Lung microvascular endothelial cell (primary cell): Measurements from ENCODE around the gene PHF1. TPM values are rescaled to one million over a fixed set of nuclear protein-coding genes. Genes with fewer than 3 reads are reported as not detected.

ENCODE experiments used
- DNase-seq, 2 donors: peaks; one replicate each; pipeline versions ENCODE4 v3.0.0 to v3.0.0-alpha.2; 2010; ENCODE audit warnings: low read depth in 2 of 2
- total RNA-seq: library from RNA; depleted of rRNA; stranded (reverse); fragments of >200 nt; gene quantifications from 2 replicates; pipeline ENCODE4 v1.2.1, GENCODE V29; 2014

The PHF1 gene
- total RNA-seq, 1 donor from 2014 or later, result 9.7 TPM

DNA sequence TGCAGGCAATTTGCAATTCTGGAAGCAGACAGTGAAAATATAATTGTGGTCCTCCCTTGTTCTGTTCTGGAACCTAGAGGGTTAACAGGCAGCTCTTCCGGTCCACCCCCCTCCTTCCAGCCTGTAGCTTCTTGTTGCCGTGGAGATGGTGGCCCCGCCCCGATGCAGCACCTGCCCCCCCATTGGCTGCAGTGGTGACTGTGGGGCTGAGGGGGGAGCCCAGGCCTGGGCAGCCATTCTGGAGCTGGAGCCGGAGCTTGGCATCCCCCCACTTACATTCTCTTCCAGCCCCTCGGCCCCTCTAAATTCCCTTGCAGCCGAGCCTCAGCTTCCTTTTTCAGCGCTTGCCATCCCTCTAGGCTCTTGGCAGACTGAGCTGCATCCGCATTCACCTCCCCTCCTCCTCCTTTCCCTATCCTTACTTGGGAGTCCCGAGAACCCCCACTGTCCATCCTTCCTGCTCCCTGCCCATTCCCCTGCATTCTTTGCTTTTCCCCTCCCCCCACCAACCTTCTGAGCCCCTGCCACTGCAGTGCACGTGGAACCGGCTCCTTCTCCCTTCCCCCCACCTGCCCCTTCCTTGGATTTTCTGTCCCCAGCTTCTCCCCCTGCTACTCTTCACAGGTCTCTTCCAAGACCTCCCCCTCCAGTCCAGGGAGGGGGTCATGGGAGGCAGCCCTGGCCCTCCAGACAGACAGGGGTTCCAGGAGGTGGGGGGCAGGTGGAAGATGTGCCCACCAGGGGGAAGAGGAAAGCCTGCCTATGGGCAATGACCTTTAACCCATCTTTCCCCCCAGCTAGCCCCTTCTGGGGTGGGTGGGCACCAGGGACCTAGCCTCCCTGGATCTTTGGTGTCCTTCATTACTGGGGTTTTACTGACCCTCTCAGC, 20.4 kb downstream of the PHF1 start:
- peak; percentile 72 to 74 for DNase-seq

DNA sequence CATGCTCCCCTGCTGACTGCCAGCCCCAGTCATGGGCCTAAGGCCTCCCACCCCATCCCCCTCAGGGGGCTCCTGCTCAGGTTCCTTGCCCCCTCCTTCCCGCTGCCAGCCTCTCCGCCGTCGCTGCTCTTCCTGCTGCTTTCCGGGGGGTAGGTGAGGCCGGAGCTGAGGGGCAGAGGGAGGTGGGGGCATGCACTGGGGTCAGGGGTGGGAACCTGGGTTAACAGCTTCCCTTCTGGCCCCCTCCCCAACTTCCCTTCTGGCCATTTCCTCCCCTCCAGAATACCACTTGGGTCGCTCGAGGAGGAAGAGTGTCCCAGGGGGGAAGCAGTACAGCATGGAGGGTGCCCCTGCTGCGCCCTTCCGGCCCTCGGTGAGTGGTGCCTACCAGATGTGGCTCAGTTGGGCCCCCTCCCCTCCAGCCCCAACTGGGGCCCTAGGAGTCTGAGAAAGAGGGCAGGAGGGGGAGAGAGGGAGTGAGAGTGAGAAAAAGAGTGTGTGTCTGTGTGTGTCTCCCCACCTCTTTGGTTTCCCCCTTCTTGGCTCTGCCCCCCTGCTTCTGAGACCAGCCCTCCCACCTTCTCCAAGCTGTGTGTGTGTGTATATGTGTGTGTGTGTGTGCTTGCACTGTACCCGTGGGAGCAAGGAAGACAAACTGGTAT, 21.2 kb downstream of the PHF1 start:
- DNase-seq, result no peak

DNA sequence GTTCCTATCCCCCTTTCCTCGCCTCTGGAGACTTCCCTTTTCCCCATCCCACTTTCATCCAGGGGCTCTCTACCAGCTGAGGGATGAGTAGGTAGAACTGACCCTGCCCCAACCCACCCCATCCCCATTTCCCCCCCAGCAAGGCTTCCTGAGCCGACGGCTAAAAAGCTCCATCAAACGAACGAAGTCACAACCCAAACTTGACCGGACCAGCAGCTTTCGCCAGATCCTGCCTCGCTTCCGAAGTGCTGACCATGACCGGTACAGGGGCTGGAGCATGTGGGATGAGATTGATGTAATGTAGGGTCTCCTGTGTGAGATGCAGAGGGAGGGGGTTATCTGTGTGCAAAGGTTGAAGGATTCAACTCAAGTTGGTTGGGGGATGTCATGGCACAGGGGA, 21.7 kb downstream of the PHF1 start:
- no peak for DNase-seq

DNA sequence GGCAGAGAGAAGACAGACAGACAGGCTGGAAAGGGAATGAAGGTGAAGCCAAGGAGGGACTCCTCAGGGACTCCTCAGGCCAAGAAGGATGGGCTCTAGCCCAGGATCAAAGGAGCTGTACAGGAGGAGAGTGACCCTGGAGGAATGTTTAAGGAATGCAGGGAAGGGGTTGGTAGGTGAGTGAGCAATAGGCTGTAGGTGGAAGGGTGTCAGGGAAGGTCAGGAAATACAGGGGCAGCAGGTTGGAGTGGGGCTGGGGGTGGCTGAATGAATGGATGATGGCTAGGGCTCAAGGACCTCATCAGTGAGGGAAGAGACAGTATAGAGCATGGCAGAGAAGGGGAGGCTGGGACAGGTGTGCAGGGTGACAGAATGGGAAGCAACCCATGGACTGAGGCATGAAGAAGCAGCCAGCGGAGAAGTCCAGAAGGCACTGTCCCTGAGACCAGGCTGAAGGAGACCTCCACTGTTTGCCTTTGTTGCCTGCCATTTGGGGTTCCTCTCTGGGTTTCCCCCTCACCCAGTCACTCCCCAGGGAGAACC, 22.3 kb downstream of the PHF1 start:
- DNase-seq, result no peak

DNA sequence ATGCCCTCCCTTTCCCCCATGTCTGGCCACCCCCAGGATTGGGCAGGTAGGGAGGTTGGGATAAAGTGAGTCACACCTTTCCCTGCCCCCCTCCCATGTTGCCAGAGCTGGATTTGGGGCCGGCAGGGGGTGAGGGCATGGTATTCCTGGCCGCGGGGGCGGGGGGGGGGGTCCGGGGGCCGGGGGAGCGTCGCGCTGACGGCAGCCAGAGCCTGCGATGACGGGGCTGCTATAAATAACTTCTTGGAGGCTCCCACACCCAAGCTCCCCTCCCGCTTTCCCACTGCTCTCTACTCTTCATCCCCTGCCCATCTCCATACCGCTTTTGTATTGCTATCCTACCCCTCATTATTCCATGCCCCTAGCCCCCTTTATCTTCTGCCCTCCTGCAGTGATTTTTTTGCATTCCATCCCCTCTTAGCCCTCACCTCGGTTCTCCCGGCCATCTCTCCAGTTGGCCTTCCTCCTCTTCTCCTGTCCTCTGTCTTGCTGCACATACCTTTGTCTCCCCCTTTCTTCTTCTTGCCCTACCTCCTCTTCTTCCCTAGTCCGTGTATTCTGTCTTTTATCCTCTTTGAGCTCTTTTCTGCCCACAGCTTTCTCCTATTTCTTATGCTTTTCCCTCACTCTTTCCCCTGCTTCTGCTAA, 22.9 kb downstream of the PHF1 start:
- no peak for DNase-seq

DNA sequence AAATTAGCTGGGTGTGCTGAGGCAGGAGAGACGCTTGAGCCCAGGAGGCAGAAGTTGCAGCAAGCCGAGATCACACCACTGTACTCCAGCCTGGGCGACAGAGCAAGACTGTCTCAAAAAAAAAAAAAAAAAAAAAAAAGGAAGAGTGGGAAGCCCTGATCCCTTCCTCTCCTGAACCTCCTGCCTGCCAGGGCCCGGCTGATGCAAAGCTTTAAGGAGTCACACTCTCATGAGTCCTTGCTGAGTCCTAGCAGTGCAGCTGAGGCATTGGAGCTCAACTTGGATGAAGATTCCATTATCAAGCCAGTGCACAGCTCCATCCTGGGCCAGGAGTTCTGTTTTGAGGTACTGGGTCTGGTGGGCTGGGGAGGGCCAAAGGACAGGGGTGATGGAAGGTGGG, 24.1 kb downstream of the PHF1 start:
- no peak for DNase-seq

DNA sequence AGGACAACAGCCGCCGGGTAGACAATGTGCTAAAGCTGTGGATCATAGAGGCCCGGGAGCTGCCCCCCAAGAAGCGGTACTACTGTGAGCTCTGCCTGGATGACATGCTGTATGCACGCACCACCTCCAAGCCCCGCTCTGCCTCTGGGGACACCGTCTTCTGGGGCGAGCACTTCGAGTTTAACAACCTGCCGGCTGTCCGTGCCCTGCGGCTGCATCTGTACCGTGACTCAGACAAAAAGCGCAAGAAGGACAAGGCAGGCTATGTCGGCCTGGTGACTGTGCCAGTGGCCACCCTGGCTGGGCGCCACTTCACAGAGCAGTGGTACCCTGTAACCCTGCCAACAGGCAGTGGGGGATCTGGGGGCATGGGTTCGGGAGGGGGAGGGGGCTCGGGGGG, 26.9 kb downstream of the PHF1 start:
- no peak for DNase-seq

DNA sequence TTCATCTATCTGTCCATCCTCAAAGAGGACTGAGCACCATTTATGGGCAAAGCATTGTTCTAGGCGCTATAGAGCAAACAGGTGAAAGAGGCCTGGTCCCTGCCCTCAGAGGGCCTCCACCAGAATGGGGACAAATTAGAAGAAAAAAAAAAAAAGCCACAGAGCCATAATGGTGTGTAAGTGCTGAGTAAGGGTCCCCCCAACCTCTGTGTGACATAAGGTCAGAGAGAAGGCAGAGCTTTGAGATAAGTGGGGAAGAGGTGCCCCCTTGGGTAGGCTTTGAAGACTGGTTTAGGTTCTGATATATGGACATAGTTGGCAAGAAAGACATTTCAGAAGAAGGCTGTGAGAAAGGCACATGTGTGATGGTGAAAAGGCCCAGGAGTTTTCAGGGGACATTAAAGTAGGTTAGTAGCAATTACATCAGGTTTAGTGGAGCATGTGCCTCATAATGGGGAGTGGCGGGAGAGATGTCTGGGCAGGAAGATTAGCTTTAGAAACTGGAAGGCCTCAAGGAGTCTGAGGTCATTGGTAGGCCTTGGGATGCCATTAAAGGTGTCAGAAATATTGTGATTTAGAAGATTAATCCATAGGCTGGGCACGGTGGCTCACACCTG, 28.3 kb downstream of the PHF1 start:
- no peak for DNase-seq

DNA sequence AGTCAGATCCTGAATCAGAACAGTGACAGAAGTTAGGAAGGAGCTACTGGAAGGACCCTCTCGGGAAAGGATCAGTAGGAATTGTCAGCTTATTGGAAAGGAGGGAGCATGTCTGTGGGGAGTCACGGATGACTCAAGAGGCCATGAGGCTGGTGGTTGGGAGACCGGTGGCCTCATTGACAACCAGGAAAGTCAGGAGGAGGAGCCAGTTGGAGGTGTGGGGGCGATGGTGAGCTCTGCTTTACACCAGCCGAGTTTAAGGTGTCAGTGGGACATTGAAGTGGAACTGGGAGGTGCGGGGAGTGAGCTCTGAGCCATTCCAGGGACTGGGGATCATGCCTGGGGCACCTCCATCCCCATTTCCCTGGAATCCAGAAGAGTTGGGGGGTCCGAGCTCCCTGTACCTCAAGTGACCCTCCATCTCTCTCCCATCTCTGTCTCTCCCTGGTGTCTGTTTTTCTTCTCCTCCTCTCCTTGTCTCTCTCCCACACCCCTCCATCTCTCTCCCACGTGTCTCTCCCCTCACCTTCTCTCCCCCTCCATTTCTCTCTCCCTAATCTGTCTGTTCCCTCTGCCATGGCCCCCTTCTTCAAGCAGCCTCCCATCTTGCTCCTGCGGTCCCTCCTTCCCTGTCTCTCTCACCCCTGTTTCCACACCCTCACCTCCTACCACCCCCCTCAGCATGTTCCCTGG, 29.3 kb downstream of the PHF1 start:
- DNase-seq, result no peak

DNA sequence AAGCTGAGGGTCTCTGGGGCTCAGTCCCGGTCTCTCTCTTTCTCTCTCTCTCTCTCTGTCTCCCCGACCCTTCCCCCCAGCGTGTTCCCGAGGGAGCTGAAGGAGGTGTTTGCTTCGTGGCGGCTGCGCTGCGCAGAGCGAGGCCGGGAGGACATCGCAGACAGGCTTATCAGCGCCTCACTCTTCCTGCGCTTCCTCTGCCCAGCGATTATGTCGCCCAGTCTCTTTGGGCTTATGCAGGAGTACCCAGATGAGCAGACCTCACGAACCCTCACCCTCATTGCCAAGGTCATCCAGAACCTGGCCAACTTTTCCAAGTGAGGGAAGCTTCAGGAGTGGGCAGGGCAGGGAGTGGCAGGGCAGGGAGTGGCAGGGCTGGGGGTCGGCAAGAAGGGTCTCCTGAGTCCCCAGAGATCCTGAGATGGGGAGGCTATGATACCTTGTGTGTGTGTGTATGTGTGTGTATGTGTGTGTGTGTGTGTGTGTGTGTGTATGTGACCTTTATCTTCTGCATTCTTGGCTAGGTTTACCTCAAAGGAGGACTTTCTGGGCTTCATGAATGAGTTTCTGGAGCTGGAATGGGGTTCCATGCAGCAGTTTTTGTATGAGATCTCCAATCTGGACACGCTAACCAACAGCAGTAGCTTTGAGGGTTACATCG, 30.0 kb downstream of the PHF1 start:
- no peak for DNase-seq

DNA sequence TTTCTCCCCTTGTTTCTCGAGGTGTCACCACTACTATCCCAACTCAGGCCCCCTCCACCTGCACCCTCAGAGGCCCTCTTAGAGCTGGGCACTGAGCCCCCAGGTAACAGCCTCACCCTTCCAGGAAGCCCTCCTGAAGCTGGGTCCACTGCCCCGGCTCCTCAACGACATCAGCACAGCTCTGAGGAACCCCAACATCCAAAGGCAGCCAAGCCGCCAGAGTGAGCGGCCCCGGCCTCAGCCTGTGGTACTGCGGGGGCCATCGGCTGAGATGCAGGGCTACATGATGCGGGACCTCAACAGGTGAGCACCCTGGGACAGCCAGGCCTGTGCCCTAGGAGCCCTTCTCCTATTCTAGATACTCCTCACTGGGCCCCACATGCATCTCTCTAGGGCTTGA, 30.6 kb downstream of the PHF1 start:
- DNase-seq, result no peak

DNA sequence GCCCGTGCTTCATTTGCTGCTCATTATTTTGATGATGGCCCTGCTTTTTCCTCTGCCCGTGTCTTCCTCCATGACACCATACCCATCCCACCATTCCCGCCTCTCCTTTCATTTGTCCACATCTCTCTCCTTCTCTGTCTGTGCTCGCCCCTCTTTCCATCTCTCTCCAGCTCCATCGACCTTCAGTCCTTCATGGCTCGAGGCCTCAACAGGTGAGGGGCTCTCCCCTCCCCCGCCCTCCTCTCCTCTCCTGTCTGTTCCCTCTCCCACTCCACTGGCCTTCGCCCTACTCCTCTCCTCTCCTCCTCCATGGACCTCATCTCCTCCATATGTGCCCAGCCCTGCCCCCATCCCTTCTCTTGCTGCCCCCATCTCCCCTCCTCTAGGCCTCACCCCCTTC, 31.5 kb downstream of the PHF1 start:
- DNase-seq, result no peak

DNA sequence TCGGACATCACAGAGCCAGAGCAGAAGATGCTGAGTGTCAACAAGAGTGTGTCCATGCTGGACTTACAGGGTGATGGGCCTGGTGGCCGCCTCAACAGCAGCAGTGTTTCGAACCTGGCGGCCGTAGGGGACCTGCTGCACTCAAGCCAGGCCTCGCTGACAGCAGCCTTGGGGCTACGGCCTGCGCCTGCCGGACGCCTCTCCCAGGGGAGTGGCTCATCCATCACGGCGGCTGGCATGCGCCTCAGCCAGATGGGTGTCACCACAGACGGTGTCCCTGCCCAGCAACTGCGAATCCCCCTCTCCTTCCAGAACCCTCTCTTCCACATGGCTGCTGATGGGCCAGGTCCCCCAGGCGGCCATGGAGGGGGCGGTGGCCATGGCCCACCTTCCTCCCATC, 32.2 kb downstream of the PHF1 start:
- DNase-seq, result no peak

DNA sequence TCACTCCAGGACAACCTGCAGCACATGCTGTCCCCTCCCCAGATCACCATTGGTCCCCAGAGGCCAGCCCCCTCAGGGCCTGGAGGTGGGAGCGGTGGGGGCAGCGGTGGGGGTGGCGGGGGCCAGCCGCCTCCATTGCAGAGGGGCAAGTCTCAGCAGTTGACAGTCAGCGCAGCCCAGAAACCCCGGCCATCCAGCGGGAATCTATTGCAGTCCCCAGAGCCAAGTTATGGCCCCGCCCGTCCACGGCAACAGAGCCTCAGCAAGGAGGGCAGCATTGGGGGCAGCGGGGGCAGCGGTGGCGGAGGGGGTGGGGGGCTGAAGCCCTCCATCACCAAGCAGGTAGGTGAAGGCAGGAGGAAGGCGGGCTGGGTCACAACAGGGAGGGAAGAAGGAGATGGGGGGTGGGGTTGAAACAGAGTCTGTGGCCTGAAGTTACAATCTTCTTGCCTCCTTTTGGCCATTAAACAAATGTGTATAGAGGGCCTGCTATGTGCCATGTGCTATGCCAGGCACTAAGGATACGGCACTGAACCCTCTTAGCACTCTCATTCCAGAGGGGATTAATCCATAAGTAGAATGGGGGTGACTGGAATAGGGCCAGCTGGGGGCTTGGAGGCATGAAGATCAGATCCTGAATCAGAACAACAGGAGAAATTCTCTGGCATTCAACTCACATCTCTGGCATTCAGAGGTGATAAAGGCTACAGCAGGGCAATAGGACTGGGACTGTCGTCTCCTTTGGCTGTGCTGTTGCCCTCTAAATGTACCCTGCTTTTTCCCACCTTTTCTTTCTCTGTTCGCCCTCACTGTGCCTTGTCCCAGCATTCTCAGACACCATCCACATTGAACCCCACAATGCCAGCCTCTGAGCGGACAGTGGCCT, 33.0 kb downstream of the PHF1 start:
- no peak for DNase-seq

DNA sequence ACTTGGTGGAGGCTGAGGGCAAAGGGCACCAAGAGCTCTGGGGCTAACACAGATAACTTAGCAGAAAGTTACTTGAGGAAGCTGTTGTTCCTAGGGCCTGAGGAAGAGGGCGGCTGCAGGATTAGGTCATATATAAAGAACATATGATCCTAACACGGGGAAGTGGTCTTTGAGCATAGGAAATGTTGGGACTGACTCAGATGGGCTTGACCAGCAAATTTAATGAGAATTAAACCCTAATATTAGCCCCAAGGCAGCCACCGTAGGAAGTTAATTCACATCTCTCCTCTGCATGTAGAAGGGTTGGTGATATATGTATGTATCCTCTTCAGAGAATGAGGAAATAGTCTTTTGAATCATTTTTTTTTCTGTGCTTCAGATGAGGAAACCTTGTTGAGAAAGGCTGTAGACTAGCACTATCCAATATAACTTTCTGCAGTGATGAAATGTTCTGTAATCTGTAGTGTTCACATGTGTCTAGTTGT, 34.3 kb downstream of the PHF1 start:
- DNase-seq, result no peak

DNA sequence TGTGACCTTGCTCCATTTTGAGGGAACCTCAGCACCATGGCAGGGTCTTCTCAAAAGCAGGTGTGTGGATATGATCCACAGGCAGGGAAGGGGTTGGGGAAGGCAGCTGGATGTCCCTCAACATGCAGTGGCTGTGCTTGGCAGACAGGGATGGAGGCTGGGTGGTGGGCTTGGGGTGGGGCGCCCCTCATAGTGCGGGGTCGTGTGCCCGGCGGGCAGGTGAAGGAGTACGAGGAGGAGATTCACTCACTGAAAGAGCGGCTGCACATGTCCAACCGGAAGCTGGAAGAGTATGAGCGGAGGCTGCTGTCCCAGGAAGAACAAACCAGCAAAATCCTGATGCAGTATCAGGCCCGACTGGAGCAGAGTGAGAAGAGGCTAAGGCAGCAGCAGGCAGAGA, 35.5 kb downstream of the PHF1 start:
- no peak for DNase-seq

DNA sequence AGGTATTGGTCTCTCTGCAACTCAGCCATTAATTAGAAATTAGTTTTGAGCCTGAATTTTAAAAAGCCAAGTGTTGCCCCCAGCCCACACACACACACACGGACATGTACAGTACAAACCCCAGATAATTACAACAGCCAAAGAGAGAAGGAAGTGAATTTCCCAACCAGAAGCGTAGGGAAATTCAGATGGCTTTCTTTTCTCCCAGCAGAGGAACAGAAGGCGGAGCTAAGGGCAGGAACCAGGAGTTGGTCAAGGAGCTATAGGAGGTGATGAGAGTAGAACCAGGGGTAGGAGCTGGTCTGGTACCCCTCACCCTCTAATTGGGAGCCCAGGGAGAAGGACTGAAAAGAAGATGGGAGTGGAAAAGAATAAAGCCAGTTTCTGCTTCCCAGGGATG, 39.6 kb downstream of the PHF1 start:
- no peak for DNase-seq

DNA sequence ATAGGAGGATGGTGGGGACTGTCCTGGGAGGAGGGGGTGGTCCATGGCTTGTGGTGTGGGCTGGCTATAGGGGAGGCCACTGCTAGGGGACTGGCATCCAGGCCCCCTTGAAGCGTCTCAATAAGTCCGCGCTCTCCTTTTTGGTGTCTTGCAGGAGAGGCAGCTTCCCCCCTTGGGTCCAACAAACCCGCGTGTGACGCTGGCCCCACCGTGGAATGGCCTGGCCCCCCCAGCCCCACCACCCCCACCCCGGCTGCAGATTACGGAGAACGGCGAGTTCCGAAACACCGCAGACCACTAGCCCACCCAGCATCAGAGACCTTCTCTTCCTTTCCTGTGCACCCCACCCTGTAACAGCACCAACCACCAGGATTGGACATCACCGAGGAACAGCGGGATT, 40.8 kb downstream of the PHF1 start:
- DNase-seq, result no peak

DNA sequence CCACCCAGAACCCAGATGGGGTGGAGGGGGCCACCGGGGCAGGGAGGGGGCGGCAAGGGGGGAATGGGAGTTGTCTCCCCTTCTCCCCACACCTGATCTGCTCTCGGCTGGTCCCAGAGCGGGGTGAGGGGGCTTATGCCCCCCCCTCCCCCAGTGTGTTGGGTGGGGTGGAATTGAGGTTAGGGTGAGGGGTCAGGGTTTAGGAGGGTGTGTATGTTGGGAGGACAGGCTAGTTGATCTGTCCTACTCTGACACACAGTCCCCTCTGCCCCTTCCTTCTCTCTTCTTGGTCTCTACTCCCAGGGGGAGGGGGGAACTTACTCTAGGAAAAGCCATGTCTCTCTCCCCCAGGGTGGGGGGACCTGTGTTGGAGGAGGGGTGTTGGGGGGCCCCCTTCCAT, 41.7 kb downstream of the PHF1 start:
- DNase-seq, result no peak
